ENCODE measurements around the gene MOSPD3.
"Not testable (repeated sequence)": the region's sequence is repeated elsewhere in the genome, so short reads cannot be mapped to it uniquely, and the experiment has no call there.

The MOSPD3 gene

DNA sequence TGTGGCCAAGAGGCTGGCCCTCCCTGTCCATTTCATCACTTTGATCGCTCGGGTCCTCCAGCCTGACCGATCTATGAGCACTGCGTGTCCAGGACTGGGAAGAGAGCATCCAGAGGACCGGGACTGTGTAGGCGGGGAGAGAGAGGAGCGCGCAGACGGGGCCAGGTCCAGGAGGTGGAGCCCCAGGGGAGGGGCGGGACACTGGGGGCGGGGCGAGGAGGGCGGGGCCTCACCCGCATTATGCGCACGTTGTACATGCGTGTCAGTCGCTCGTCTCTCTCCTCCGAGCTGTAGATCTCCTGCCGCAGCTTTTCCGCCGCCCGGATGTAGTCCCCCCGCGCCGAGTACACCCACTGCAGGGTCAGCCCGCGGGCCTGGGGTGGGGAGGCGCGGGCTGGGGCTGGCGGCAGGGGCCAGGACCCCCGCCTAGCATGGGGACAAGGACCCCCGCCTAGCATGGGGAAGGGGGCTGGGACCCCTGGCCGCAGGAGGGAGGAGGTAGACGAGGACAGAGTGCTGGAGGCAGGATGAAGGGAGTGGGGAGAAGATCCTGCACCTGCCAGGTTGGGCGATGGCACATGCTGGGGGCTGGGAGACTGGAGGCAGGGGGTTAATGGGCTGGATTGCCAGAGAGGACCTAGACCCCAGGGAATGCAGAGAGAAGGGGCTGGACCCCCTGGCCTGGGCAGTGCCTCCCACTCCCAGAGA lies 14.3 kb downstream of the MOSPD3 start:
- peak; percentile 79 for DNase-seq (ENCODE audit: low spot score)

DNA sequence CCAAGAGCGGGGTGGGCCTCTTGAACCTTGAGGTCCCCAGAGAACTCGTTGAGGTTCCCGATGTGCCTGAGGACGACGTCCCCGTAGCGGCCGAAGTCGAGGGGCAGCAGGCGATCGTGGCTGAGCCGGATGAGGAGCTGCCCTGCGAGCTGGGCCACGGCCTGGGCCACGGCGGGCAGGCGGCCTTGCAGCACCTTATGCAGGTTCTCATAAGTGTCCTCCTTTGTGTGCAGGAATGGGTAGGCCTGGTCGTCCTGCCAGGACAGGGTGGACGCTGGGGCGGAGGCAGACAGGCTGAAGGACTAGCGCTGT lies 14.9 kb downstream of the MOSPD3 start:
- DNase-seq (ENCODE audit: low spot score): no peak

GRCh38 chr7:100629117-100629716 lies 16.9 kb downstream of the MOSPD3 start:
- DNase-seq (ENCODE audit: low spot score): peak; percentile 32

GRCh38 chr7:100630066-100630465 lies 17.7 kb downstream of the MOSPD3 start:
- DNase-seq (ENCODE audit: low spot score): no peak

GRCh38 chr7:100632951-100633717 lies 20.8 kb downstream of the MOSPD3 start:
- DNase-seq (ENCODE audit: low spot score): peak; percentile 43

DNA sequence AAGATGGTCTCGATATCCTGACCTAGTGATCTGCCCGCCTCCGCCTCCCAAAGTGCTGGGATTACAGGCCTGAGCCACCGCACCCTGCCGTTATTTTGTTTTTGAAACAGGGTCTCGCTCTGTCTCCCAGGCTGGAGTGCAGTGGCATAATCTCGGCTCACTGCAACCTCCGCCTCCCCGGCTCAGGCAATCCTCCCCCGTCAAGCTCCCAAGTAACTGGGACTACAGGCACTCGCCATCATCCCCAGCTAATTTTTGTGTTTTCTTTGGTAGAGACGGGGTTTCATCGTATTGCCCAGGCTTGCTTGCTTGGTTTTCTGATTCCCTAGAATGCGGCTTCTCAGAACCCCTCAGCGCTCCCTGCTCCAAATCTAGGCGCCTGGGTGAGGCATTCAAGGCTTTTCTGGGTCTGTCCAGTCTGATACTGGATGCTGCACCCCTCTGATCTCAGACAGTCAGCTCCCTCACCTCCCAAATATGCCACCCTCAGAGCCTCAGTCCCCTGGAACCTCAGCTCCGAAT lies 27.7 kb downstream of the MOSPD3 start:
- no peak for DNase-seq (ENCODE audit: low spot score)

GRCh38 chr7:100640517-100641440 lies 28.4 kb downstream of the MOSPD3 start:
- no peak for DNase-seq (ENCODE audit: low spot score)

DNA sequence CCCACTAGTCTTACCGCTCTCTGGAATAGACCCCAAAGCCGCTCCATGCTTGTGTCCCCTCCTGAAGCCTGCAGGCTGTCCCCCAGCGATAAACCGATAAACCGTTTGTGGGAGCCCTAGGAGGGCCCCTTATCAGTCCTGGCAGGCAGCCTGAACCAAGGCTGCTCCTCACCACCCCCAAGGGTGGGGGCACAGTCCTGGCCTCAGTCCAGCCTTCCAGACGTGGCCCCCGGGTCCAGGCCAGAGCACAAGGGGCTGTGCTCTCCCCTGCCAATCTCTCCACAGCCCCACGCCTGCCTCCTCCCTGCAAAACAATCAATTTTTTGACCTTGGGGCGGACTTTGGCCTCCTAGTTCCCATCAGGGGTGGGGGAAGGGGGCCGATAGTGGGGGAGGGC lies 29.1 kb downstream of the MOSPD3 start, which contains the start of gene TFR2:
TFR2 (minus strand) TSS at position 90 of the 397 bp plus-strand sequence; CDS start at position 47, 43 bp downstream.
- no peak for DNase-seq (ENCODE audit: low spot score)

- no peak for DNase-seq (ENCODE audit: low spot score)
Measured at GRCh38 chr7:100641860-100642533, 29.7 kb downstream of the MOSPD3 start.

DNA sequence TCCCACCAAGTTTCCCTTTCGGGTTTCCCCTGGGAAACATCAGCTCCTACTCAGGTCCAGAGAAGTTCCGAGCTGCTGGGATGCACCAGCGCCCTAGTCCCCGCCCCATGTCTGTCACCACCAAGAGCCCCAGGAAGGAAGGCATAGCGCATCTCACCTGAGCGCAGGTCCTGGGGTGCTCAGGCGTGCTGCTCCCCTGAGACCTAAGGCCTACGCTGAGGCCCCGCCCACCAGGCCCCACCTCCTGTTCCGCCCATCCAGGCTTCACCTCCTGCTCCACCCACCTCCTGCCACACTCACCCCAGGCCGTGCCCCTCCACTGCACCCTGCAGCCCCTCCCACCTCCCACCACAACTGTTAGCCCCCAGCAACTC lies 30.2 kb downstream of the MOSPD3 start:
- no peak for DNase-seq (ENCODE audit: low spot score)

DNA sequence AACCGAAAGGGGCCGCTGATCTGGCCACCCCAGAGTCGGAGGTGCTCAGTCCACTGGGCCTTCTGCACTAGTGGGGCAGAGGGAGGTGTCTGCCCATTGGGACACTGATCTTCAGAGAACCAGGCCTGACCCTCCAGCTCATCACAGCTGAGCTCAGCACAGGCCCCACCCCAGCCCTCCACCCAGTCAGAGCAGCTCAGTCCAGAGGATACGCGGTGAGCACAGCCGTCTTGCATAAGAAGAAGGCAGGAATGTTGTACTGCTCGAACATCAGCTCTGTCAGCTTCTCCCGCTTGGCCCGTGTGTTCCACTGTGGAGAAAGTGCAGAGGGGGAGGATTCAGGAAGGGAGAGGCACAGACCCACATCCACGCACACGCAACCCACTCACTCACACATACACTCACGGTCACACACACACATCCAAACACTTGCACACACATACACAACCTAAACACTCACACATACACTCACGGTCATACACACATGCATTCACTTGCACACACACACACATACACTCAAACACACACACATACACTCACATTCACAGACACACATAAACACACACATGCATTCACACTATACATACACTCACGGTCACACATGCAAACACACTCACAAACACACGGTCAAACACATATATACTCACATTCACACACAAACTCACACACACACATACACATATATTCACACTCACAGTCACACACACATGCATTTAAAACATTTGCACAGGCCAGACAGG lies 37.7 kb downstream of the MOSPD3 start:
- DNase-seq (ENCODE audit: low spot score): no peak

- DNase-seq (ENCODE audit: low spot score): no peak
Measured at GRCh38 chr7:100654908-100655831, 42.8 kb downstream of the MOSPD3 start.

GRCh38 chr7:100655908-100656674 lies 43.8 kb downstream of the MOSPD3 start, which contains the start of gene ACTL6B:
Gene ACTL6B, minus strand, starts transcription at chr7:100656448. Its CDS starts 94 bp downstream, at chr7:100656354.
- DNase-seq (ENCODE audit: low spot score): no peak

DNA sequence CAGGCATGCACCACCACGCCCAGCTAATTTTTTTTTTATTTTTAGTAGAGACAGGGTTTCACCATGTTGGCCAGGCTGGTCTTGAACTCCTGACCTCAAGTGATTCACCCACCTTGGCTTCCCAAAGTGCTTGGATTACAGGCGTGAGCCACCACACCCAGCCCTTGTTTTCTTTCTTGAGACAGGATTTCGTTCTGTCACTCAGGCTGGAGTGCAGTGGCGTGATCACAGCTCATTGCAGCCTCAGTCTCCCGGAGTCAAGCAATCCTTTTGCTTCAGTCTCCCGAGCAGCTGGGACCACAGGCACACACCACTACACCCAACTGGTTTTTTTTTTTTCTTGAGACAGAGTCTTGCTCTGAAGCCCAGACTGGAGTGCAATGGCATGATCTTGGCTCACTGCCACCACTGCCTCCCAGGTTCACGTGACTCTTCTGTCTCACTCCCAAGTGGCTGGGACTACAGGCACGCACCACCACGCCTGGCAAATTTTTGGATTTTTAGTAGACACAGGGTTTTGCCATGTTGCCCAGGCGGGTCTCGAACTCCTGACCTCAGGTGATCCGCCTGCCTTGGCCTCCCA lies 49.9 kb downstream of the MOSPD3 start:
- not testable (repeated sequence) for DNase-seq (ENCODE audit: low spot score)

All from kidney tubule cell (primary cell).